HG03066 (cell line): Measurements from ENCODE around the gene PITRM1.

Experiments
- ATAC-seq: cut with Tn5 transposase; IDR thresholded peaks from one replicate; pipeline ENCODE4 v1.9.1; 2021; ENCODE audit warnings: low read depth; ENCODE audit not compliant: unreplicated experiment

Gene PITRM1

DNA sequence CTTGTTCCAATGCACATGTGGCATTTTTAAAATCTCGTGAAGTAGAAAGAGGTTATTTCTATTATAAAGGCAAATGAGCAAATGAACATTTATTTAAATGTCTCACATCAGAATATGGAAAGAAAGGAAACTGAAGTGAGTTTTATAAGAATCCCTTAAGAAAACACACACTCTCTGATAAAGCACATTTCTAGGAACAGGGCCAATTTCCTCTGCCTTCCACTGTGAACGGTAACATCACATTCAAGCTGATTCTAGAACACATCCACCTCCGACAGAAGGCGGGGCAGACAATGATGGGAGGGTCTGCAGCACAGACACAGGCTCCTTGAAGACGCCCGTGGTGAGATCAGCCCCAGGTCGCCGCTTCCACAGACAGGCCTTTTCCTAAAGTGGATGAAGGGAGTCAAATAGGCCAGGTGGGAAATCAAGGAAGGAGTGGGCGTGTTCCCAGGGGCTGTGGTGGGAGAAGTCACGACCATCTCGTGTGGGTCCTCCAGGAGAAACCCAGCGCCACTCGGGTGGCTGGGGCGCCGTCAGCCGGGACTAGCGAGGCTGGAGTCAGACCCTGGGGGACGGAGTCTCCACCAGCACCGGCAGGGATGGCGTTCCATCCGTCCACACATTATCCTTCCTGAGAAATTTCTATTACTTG, 31.1 kb downstream of the PITRM1 start:
- no peak for ATAC-seq

DNA sequence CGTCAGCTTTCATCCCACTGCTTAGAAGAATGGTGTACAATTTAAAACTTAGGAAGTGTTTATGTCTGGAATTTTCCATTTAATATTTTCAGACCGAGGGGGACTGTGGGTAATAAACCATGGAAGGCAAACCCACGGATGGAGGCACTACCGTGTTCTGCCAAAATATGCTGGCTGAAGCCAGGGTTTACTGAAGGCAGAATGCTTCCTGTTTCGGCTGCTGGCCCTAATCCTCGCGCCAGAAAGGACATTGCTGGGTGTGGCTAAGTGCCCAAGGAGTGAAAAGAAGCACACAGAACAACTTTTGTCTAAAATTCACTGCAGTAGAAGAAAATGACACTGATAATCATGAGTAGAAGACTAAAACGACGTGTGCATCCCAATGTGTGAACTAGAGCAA, 32.3 kb downstream of the PITRM1 start:
- ATAC-seq = no peak

- ATAC-seq = no peak
These were observed 33.2 kb downstream of the PITRM1 start for GRCh38 chr10:3139216-3139910.

- no peak for ATAC-seq
These were observed 34.4 kb downstream of the PITRM1 start for GRCh38 chr10:3137958-3138726.

- ATAC-seq = no peak
These were observed 35.6 kb downstream of the PITRM1 start for GRCh38 chr10:3136763-3137611.

GRCh38 chr10:3136336-3136735, 36.2 kb downstream of the PITRM1 start:
- no peak for ATAC-seq

- ATAC-seq = no peak
These were observed 37.6 kb downstream of the PITRM1 start for GRCh38 chr10:3135006-3135405.

DNA sequence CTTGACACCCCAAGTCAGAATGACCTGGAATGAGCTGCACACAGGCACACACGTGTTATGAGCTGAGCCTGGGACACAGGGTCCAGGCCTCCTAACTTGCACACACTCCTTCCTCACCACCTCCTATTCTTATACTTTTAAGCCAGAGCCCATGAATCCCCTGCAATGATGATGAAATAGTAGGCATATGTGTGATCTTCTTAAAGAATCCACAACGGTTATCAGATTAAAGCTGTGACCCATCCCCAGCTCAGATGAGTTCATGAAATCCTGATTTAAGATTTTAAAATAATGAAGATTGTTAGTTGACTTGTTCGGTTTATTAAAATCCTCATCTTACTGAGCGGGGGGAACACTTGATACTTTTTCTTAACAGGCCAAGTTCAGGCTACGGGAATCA, 38.6 kb downstream of the PITRM1 start:
- ATAC-seq = no peak

- ATAC-seq = no peak
These were observed 40.3 kb downstream of the PITRM1 start for GRCh38 chr10:3132036-3133025.

DNA sequence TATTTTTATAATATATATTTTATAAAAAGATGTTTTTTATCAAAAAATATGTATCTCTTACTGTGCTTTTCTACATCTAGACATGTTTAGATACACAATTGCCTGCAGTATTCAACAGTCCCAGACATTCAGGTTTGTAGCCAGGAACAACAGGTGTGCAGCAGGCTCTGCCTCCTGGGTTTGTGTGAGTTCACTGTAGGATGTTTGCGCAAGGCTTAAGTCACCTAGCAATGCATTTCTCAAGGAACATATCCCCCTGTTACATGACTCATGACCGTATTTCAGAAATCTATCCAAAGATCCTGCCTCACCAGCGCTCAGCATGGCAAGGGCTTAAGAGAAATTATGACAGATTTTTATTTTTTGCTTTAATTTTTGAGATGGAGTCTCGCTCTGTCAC, 41.5 kb downstream of the PITRM1 start:
- no peak for ATAC-seq

- ATAC-seq = no peak
These were observed 42.8 kb downstream of the PITRM1 start for GRCh38 chr10:3129581-3130340.

DNA sequence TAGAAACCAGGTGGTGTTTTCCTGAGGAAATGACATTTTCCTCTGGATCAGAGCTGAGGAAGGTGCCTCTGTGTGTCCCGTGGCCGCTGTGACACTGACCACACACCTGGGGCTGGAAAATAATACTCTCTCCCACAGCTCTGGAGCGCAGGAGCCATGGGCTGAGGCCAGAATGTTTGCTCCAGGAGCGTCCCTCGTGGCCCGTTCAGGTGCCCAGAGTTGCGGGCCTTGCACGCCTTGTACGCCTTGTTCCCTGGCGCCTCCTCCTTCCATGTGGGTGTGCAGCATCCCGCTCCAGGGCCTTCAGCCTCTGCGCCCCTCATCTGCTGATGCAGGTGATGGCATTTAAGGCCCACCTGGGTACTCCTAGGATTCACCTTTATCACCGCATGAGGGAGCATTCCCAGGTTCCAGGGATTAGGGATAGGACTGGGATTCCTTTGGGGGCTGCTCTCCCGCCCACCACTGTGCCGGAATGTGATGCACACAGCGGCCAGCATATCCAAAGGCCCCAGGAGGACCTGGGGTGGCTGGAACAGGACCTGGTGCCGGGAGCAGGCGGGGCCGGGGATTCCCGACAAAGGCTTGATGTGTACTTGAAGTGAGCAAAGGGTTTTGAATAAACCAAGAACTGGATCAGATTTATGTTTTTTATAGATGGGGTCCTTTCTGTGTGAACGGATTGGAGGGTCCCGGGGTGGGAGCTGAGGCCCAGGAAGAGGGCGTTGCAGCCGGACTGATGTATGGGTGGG, 44.0 kb downstream of the PITRM1 start:
- no peak for ATAC-seq

GRCh38 chr10:3127921-3128320, 44.7 kb downstream of the PITRM1 start:
- ATAC-seq = no peak

- ATAC-seq = no peak
These were observed 45.7 kb downstream of the PITRM1 start for GRCh38 chr10:3126741-3127346.

- ATAC-seq = no peak
These were observed 46.3 kb downstream of the PITRM1 start for GRCh38 chr10:3126249-3126648.

DNA sequence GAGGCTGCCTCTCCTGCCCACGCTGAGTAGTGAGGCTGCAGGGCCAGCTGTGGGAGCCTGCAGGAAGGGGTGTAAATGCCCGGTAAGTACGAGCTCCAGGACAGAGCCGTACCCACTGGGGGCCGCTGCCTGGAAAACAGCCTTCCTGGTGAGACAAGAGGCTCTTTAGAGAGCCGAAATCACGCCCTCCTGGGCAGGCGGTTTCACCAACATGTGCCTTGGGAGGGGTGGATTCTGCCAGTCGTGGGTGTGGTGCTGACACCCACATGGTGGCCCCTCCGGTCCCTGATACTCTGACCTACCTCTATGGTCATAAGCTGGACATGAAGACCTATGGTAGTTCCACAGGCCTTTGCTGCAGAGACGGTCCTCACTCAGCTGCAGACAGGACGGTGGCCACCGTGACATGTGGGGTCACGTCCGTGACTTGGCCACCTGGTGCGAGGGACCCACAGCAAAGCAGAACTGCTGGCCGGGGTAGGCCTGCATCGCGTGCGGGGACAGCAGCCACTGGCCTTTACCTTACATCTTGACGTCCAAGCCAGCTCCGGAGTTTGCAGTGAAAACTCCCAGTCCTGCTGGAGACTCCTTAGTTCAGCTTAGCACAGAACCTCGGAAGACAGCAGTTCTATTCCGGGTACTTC, 46.9 kb downstream of the PITRM1 start:
- ATAC-seq = no peak
